Inferior parietal cortex (tissue), 1 donor: ENCODE measurements around the gene LHX3.
"Not testable (repeated sequence)": the region's sequence is repeated elsewhere in the genome, so short reads cannot be mapped to it uniquely, and the experiment has no call there.

ENCODE experiments used
- DNase-seq: peaks from one replicate; pipeline ENCODE4 v3.0.0-alpha.2; 2016; ENCODE audit errors: extremely low spot score

Gene LHX3

DNA sequence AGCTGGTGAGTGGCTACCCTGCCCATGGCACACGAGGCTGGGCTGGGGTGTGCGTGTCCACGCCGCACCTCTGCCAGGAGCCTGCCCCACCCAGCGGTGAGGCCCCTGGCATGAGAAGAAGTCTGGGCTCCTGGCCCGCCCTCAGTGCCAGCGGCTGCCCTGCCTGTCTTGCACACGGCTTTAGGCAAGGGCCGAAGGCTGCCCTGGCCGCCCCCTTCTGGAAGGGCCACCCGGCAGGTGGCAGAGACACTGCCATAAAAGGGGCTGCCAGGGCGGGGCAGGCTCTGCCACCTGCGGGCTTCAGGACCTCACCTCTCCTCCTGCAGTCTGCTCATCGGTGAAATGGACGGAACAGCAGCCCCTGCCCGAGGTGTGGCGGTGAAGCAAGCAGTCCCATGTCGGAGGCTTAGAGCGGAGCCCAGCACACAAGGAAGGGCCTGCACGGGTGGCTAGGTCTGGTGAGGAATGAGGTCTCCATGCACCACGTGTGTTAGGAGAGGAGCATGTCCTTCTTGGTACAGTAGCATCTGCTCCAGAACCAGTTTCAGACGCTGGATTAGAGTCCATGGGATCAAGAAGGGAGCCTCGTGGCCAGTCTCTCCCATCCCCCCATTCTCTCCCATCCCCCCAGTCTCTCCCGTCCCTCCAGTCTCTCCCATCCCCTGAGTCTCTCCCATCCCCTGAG lies 51.4 kb downstream of the LHX3 start:
- no peak for DNase-seq

DNA sequence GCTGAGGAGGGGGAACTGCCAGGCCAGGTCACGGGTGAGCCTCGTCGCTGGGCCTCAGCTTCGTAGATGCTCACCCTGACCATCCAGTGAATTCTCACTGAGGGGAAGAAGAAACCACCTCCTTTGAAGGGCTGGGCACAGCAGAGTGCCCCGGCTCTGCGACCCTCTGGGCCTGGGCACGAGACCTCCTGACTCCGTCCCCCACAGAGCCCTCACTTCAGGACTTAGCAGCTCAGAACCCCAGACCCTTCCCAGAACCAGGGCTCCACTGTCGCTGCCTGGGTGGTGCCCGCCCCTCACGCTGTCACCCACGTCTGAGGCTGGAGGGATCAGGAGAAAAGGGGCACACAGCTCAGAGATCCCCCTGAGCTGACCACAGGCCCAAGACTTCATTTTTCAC lies 52.0 kb downstream of the LHX3 start:
- DNase-seq, result no peak

DNA sequence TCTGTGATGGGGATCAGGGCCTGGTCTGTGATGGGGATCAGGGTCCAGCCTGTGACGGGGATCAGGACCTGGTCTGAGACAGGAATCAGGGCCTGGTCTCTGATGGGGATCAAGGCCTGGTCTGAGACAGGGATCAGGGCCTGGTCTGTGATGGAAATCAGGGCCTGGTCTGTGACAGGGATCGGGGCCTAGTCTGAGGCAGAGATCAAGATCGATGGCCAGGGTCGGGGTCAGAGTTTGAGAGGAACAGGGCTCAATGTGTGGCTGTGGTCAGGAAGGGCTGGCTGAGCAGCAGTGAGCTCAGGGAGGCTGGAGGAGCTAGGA lies 52.4 kb downstream of the LHX3 start:
- no peak for DNase-seq

DNA sequence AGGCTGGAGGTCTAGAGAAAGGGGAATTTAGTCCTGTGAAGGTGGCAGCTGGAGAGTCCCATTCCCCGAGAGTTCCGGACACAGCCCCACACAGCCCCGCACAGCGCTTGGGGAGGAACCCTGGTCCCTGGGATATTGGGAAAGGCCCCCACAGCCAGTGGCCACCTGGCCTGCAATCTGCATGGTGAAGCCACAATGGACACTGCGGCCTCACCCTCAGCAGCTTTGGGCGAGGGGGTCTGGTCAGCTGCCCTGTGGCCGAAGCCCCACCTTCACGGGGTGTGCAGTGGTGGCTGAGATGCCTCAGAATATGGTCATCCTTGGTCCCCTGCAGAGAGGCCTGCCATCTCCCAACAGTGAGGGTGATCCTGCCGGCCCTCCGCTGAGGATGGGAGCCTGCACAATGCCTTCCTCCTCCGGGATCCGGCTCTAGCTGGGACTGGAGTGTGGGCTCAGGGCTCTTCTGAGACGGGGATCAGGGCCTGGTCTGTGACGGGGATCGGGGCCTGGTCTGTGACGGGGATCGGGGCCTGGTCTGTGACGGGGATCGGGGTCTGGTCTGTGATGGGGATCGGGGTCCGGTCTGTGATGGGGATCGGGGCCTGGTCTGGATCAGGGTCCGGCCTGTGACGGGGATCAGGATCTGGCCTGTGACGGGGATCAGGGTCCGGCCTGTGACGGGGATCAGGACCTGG lies 52.9 kb downstream of the LHX3 start:
- DNase-seq, result no peak

DNA sequence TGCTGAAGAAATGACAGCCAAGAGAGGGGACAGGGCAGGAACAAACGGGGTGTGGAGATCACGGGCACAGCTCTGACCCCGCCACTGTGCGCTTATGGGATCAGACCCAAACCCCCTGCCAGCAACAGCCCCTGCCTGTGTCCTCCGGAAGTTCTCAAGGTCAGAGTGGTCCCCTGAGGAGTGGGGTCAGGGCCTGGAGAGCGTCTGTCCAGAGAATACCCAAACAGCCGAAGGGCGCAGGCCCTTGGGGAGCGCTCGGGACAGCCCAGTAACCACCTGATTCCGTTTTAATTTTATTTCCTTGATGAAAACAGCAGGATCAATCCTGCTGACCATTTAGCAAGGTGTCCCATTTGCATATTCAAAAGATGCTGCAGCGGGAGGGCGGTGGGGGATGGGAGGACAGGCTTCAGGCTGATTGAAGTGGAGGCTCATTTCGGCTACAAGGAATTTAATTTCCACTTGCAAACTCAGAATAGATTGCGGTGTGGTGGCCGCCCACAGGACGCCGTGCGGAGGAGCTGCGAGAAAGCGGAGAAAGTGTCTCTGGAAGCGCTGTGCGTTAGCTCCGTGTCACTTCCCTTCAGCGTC lies 53.6 kb downstream of the LHX3 start:
- no peak for DNase-seq

DNA sequence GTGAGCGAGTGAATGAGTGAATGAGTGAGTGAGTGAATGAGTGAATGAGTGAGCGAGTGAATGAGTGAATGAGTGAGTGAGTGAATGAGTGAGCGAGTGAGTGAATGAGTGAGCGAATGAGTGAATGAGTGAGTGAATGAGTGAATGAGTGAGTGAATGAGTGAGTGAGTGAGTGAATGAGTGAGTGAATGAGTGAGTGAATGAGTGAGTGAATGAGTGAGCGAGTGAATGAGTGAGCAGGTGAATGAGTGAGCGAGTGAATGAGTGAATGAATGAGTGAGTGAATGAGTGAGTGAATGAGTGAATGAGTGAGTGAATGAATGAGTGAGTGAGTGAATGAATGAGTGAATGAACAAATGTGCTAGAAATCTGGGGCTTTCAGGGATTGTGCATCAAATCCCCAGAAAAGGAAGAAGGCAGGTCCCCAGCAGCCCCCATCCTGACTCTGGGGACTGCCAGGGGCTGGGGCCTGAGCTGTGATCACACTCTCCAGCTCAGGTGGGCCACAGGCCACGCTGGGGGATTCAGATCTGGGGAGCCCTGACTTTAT lies 54.2 kb downstream of the LHX3 start:
- DNase-seq, result not testable (repeated sequence)

DNA sequence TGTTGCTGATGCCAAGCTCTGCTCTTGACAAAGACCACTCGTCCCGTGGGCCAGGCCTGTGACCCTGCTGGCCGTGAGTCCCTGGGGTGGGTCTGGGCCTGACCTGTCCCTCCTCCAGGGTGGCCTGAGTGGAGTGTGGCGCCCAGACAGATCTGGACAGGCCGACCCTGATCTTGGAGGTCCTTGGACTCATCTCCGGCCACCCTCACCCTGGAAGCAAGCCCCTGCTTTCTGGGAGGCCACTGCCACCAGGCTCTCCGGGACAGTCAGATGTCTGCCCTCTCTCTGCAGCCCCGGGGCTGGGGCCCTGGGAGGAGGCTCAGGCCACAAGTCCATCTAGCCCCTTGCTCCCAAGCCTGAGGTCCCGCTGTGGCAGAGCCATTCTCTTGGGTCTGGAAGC lies 55.1 kb downstream of the LHX3 start:
- no peak for DNase-seq

DNA sequence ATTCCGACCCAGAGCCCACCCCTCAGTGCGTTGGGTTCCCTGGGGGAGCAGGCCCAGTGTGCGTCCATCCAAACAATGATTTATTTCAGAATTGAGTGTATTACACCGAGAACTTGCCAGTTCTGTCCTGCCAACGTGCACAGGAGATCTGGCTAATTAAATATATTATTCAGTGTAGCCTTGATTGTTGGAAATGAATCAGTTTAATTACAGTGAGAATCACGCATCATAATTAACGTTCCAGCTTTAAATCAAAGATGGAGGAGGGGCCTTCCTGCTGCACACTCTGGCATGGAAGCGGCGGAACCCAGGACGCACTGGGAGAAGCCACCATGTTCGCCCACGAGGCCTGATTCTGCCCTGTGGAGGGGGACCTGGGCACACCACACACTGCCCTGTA lies 55.6 kb downstream of the LHX3 start:
- DNase-seq, result no peak

DNA sequence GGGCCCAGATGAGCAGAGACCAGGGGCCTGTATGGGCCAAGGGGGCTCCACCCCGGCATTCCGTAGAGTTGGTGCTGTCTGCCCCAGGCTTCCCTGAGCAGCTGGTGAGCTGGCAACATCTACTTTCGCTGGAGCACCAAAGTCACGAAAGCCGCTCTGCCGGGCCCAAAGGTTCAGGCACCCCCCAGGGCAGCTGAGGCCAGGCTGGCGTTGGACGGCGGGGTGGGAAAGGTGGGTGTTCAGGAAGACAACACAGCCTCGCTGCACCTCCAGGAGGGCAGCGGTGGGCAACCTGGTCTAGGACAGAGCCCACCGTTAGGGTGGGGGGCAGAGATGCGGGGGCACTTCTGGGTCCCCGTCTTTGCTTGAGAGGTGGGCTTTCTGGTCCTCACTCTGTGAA lies 56.2 kb downstream of the LHX3 start:
- no peak for DNase-seq

DNA sequence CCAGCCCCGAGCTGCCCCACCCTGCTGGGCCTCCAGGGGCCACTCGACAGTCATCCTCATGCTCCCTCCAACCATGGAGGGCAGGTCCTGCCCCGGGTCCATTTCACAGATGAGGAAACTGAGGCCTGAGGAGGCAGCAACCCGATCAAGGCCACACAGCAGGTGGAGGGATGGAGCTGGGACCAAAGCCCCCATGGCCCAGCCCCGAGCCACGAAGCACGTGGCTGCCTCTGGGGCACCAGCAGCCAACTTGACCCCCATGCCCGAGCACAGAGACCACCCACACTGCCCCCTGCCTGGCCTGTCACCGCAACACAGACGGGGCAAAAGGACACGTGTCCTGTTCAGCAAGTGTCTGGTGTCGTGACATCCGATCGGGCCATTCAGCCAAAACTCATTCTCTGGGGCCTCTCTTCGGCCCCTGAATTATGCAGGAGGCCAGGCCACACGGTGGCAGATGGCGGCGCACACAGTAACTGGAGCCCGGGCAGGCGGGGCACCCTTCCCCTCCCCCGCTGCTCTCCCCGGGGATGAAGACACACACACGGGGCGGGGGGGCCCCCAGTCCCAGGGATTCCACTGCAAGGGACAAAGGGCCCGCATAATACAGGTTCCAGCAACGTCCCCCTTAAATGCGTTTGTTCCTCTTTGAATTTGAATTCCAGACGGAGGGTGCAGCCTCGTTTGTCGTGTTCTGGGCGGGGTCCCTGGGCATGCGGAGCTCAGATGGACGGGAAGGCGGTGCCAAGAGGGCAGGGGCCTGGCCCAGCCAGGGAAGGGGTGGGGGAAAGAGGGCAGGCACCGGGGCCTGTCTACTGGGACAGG lies 56.8 kb downstream of the LHX3 start:
- no peak for DNase-seq

DNA sequence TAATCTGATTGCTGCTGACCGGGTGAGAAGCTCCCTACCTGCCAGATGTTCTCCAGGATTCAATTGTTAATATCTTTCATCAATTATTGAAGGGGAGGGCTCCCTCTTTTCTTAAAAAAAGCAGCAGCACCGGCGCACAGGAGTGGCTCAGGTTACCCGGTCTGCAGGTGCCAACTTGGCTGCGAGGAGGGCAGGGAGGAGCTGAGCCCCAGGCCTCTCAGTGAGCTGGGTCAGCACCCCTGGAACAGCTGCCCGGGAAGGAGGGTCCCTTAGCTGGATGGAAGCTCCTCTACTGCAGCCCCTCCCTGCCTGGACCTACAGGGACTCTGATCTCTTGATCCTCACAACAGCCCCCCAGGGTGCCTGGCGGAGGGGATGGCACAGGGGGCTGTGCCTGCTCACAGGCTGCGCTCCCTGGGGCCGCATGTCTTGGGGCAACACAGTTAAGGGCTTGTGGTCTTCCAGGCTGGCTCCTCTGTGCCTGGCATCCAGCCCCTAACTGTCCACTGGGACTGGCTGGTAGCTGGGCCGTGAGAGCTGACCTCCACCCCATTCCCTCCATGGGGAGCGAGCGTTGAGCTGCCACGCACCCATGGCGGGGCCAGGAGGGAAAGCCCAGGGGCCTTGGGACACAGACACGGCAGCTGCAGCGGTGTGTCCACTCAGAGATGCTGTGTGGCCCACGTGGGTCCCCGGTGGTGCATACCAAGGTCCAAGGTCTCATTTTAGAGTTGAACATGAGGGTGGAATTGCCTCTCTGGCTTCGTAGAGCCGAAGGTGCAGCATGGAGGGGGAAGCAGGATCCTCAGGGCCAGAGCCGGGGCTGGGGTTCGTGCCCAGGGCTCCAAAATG lies 57.7 kb downstream of the LHX3 start:
- no peak for DNase-seq
